Hematopoietic multipotent progenitor cell (in vitro differentiated cells): ENCODE data around the gene HOXA11. TPM values are rescaled to one million over a fixed set of nuclear protein-coding genes. Genes with fewer than 3 reads are reported as not detected.

Source experiments
- DNase-seq, 3 donors: peaks; one replicate each; pipeline ENCODE4 v3.0.0-alpha.2; 2011 to 2015; ENCODE audit warnings: low read depth in 2 of 3, low spot score in 2 of 3
- small RNA-seq: library from RNA; depleted of rRNA; stranded (forward); fragments of <200 nt; gene quantifications from one replicate; pipeline ENCODE3, GENCODE V24; 2012
- total RNA-seq: library from RNA; depleted of rRNA; stranded (reverse); fragments of >200 nt; gene quantifications from one replicate; pipeline ENCODE4 v1.2.3, GENCODE V29; 2012

Gene HOXA11
- total RNA-seq, 1 donor: not detected

- DNase-seq: no peak
Measured at GRCh38 chr7:27140126-27140857, 44.7 kb downstream of the HOXA11 start.

DNA sequence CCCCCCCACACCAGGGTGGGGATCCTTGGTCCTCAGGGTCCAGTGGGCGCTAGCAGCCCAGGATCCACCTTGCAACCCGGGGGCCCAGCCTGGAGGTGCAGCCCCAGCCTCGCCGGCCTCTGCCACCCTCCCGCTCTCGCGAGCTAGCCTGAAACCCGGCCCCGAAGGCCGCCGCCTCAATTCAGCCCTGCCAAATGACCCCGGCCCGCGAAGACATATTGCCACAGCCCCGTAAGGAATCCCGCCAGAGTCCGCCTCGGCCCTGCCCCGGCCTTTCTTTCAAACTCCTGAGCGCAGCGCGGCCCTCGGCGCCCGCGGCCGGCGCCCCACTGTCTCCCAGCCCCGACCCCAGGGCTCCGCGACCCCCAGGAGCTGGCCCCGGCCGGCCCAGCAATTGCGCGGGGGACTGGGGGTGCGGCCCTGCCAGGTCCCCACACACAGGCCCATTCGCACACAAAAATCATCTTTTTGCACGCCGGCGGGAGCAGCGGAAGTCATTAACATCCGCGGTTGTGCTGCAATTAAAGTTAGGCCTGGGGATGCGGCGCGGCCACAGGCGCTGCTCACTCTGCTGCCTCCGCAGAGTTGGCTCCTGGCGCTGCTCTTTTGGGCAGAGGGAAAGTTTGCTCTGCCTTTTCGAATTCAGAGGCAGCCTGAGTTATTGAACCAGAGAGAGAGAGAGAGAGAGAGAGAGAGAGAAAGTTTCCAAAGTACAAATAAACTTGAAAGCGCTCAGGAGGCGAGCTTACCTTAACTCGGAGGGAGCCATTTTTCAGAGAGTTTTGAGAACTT is 45.5 kb downstream of the HOXA11 start:
- no peak for DNase-seq

DNA sequence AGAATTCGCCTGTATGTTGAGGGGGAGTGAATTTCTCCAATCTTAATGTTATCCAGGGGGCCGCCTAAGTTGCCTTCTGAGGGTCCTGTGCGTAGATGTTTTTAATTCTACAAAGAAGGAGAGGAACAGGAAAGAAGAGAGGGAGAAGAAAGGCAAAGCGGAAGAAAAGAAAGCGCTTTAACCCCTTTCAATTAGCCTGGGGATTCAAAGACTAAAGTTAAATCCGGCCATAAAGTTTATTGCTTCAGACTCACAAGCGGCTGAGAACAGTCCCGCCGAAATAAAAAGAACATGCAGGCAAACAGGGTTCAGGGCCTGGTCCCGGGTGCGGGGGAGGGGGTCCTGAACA is 46.1 kb downstream of the HOXA11 start:
- DNase-seq: no peak

GRCh38 chr7:27138472-27138871 is 46.6 kb downstream of the HOXA11 start:
- no peak for DNase-seq

GRCh38 chr7:27137640-27138315 is 47.3 kb downstream of the HOXA11 start:
- DNase-seq: no peak

GRCh38 chr7:27134392-27134791 is 50.6 kb downstream of the HOXA11 start:
- DNase-seq: peak in 1 of 3 donors; percentile 52

- no peak for DNase-seq
Measured at GRCh38 chr7:27133409-27134231, 51.4 kb downstream of the HOXA11 start.

- no peak for DNase-seq
Measured at GRCh38 chr7:27132978-27133377, 52.1 kb downstream of the HOXA11 start.

DNA sequence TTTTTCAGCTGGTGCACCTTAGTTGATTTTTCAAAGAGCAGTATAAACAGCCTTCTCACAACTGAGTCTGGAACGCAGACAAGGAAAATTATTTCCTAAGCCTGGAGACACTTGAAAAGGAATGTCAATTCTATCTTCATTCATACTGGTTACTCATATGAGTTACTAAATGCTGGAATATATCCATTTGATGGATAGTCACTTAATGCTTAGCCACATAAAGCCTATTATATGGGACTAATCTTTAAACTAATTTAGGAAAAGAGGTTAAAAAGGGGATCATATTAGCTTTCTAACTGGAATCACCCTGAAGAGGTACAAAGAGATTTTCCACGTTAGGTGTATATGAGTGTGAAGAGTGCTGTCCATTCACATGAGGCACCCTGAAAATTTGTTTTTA is 52.8 kb downstream of the HOXA11 start:
- DNase-seq: no peak

DNA sequence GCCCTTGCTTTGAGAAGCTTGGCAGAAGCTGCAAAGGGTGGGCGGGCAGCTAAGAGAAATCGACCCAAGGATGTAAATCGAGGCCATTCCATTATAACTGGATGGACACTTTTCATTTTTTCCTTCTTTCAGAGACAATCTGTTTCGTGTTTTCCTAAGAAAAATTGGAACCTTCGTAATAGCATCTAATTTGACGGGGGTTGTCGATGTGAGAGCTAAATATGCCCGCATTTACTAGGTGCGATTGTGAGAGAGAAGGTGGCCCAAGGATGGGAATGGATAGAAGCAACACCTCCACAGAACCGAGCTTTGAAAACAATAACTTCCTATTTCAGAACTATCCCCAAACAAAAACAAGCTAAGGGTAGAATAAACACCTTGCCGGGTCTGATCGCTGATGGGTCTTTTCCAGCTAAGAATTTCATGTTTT is 53.6 kb downstream of the HOXA11 start:
- no peak for DNase-seq

Small RNA genes lying within 50 kb of the gene (small RNA-seq; reads per million reads assigned to genes)
- not detected for gene AC004080.5
- not detected for gene RF02140
- gene RF02141: not detected

Other genes with a start within 250 kb of the HOXA11 start
- 0.27 TPM for gene HOXA1, start 89.2 kb downstream of the HOXA11 start, total RNA-seq
- gene HOXA2, start 82.5 kb downstream of the HOXA11 start, total RNA-seq: 0.54 TPM
- 1.1 TPM for gene HOXA4, start 54.5 kb downstream of the HOXA11 start, total RNA-seq
- gene HOXA5, start 41.6 kb downstream of the HOXA11 start, total RNA-seq: 30.4 TPM
- 40.1 TPM for gene HOXA6, start 37.5 kb downstream of the HOXA11 start, total RNA-seq
- gene HOXA3, start 32.6 kb downstream of the HOXA11 start, total RNA-seq: 14.3 TPM
- gene HOXA7, start 28.6 kb downstream of the HOXA11 start, total RNA-seq: 13.2 TPM
- gene HOXA9, start 19.7 kb downstream of the HOXA11 start, total RNA-seq: 105 TPM
- gene HOXA10, start 10.9 kb downstream of the HOXA11 start, total RNA-seq: 19.4 TPM
- gene HOXA13, start 14.9 kb upstream of the HOXA11 start, total RNA-seq: not detected
- gene EVX1, start 57.6 kb upstream of the HOXA11 start, total RNA-seq: not detected